ENCODE results near the gene TSPOAP1.

The TSPOAP1 gene

GRCh38 chr17:58252141-58252540, 76.5 kb downstream of the TSPOAP1 start (continued):
- no peak for TF ChIP-seq ISL1 (CRISPR knock-in tag; IDR thresholded peaks at IDR 0.05)
